Stomach smooth muscle (tissue), 2 donors: ENCODE data around the gene IFNA21.
"Not testable (repeated sequence)": the region's sequence is repeated elsewhere in the genome, so short reads cannot be mapped to it uniquely, and the experiment has no call there.

ENCODE experiments used
- H3K27ac ChIP-seq: one replicate; pipeline ENCODE4 v1.7.0; 2013; ENCODE audit warnings: mild to moderate bottlenecking, low read length, inconsistent platforms
- H3K27me3 ChIP-seq, 2 donors: one replicate each; pipeline ENCODE4 v1.7.0; 2013; ENCODE audit warnings: low read length in 2 of 2; ENCODE audit not compliant: insufficient read depth in 2 of 2, control insufficient read depth in 1 of 2
- H3K36me3 ChIP-seq, 2 donors: one replicate each; pipeline ENCODE4 v1.7.0; 2013; ENCODE audit warnings: low read length in 2 of 2; ENCODE audit not compliant: control insufficient read depth in 2 of 2, insufficient read depth in 2 of 2
- H3K4me1 ChIP-seq: one replicate; pipeline ENCODE4 v1.7.0; 2013; ENCODE audit warnings: low read length; ENCODE audit not compliant: control insufficient read depth, insufficient read depth
- H3K4me3 ChIP-seq, 2 donors: one replicate each; pipeline ENCODE4 v1.7.0; 2013; ENCODE audit warnings: low read length in 2 of 2
- H3K9ac ChIP-seq, 2 donors: one replicate each; pipeline ENCODE4 v1.7.0; 2013; ENCODE audit warnings: low read length in 2 of 2, mild to moderate bottlenecking in 1 of 2
- H3K9me3 ChIP-seq, 2 donors: one replicate each; pipeline ENCODE4 v1.7.0; 2013; ENCODE audit warnings: low read length in 2 of 2; ENCODE audit not compliant: control insufficient read depth in 2 of 2
- donor health status: healthy.
- donor health status: Pancreatic carcinoma.

Gene IFNA21

GRCh38 chr9:21141427-21141882 lies 25.0 kb downstream of the IFNA21 start, which contains the start of gene IFNW1:
Gene IFNW1 (minus strand): TSS chr9:21141832. CDS start chr9:21141570, 262 bp downstream.
- no peaks in the 10 kb centered on the region for H3K36me3 ChIP-seq
- no peaks in the 10 kb centered on the region for H3K27me3 ChIP-seq
- H3K9ac ChIP-seq, result no peak within 1 kb of the TSS
- H3K9me3 ChIP-seq, result no peaks in the 10 kb centered on the region
- no peak within 1 kb of the TSS for H3K27ac ChIP-seq
- no peak within 1 kb of the TSS for H3K4me3 ChIP-seq
- H3K4me1 ChIP-seq, result no peaks in the 10 kb centered on the region

GRCh38 chr9:21137020-21137419 lies 29.4 kb downstream of the IFNA21 start:
- Histone ChIP-seq H3K4me3 (no peak overlapping the region), H3K4me1 (no peaks in the 10 kb centered on the region), H3K36me3 (no peaks in the 10 kb centered on the region), H3K27ac (no peak overlapping the region), H3K9ac (no peak overlapping the region), H3K27me3 (no peaks in the 10 kb centered on the region), H3K9me3 (no peaks in the 10 kb centered on the region)

GRCh38 chr9:21135736-21136135 lies 30.7 kb downstream of the IFNA21 start:
- Histone ChIP-seq H3K27ac (no peak overlapping the region), H3K4me1 (no peaks in the 10 kb centered on the region), H3K4me3 (no peak overlapping the region), H3K27me3 (no peaks in the 10 kb centered on the region), H3K9ac (no peak overlapping the region), H3K9me3 (no peaks in the 10 kb centered on the region), H3K36me3 (no peaks in the 10 kb centered on the region)

GRCh38 chr9:21128186-21128585 lies 38.3 kb downstream of the IFNA21 start:
- not testable (repeated sequence) for H3K27ac ChIP-seq, H3K9ac ChIP-seq, H3K27me3 ChIP-seq, H3K4me1 ChIP-seq, H3K36me3 ChIP-seq, H3K9me3 ChIP-seq, H3K4me3 ChIP-seq

- no peaks in the 10 kb centered on the region for H3K4me1 ChIP-seq
- H3K9ac ChIP-seq, result no peak overlapping the region
- no peak overlapping the region for H3K27ac ChIP-seq
- no peak overlapping the region for H3K4me3 ChIP-seq
- H3K9me3 ChIP-seq, result no peaks in the 10 kb centered on the region
- H3K36me3 ChIP-seq, result no peaks in the 10 kb centered on the region
- H3K27me3 ChIP-seq, result no peaks in the 10 kb centered on the region
Measured at GRCh38 chr9:21121595-21122251, 44.7 kb downstream of the IFNA21 start.

- H3K4me3 ChIP-seq, result no peak overlapping the region
- no peaks in the 10 kb centered on the region for H3K36me3 ChIP-seq
- H3K9ac ChIP-seq, result no peak overlapping the region
- H3K27me3 ChIP-seq, result no peaks in the 10 kb centered on the region
- no peaks in the 10 kb centered on the region for H3K9me3 ChIP-seq
- no peaks in the 10 kb centered on the region for H3K4me1 ChIP-seq
- no peak overlapping the region for H3K27ac ChIP-seq
Measured at GRCh38 chr9:21121079-21121478, 45.4 kb downstream of the IFNA21 start.

- H3K27ac ChIP-seq, result no peak overlapping the region
- no peaks in the 10 kb centered on the region for H3K36me3 ChIP-seq
- H3K4me3 ChIP-seq, result no peak overlapping the region
- no peak overlapping the region for H3K9ac ChIP-seq
- no peaks in the 10 kb centered on the region for H3K27me3 ChIP-seq
- H3K9me3 ChIP-seq, result no peaks in the 10 kb centered on the region
- no peaks in the 10 kb centered on the region for H3K4me1 ChIP-seq
Measured at GRCh38 chr9:21119093-21119770, 47.2 kb downstream of the IFNA21 start.
